Activated CD8-positive, alpha-beta T cell treated with anti-CD3 and anti-CD28 coated beads, Interleukin-2, amount 10 ng/mL, durations not matched to agents 7 days and 5 days (primary cell): ENCODE measurements around the gene SDC4. TPM values are rescaled to one million over a fixed set of nuclear protein-coding genes. Genes with fewer than 3 reads are reported as not detected.
A peak's percentile ranks its signal among the peaks of the same experiment; 100 is the strongest.

Source experiments
- ATAC-seq: fragments of 150-1000 bp; cut with Tn5 transposase; one replicate; pipeline ENCODE4 v1.10.0; 2021; ENCODE audit warnings: moderate library complexity
- CTCF ChIA-PET: fragments of 350-600 bp; sonication (Branson Sonifier 250); formaldehyde crosslinking; loops from one replicate; lab custom pipeline; 2021; ENCODE audit warnings: antibody characterized with exemption; lab: Charles Lee
- POLR2A ChIA-PET: fragments of 350-600 bp; sonication (Branson Sonifier 250); formaldehyde crosslinking; loops from one replicate; lab custom pipeline; 2021; ENCODE audit warnings: antibody characterized with exemption; lab: Charles Lee
- DNase-seq: peaks from one replicate; pipeline ENCODE4 v3.0.0-alpha.2; 2020
- H3K27ac Mint-ChIP-seq: one replicate; pipeline ENCODE4 v1.8.0; 2021; ENCODE audit warnings: mild to moderate bottlenecking, mixed read lengths
- H3K27me3 Mint-ChIP-seq: one replicate; pipeline ENCODE4 v1.8.0; 2021; ENCODE audit warnings: low read depth, mixed read lengths
- H3K36me3 Mint-ChIP-seq: one replicate; pipeline ENCODE4 v1.8.0; 2021; ENCODE audit warnings: low read depth, mixed read lengths
- H3K4me1 Mint-ChIP-seq: one replicate; pipeline ENCODE4 v1.8.0; 2021; ENCODE audit warnings: low read depth, mixed read lengths
- H3K4me3 Mint-ChIP-seq: one replicate; pipeline ENCODE4 v1.8.0; 2021; ENCODE audit warnings: mild to moderate bottlenecking, mixed read lengths
- H3K9me3 Mint-ChIP-seq: one replicate; pipeline ENCODE4 v1.8.0; 2022; ENCODE audit warnings: mixed read lengths; ENCODE audit not compliant: insufficient read depth
- total RNA-seq, 2 experiments: library from RNA; stranded (reverse); gene quantifications; one replicate each; pipeline ENCODE4 v1.2.3, GENCODE V29; 2021

SDC4 gene
- total RNA-seq, 2 experiments from 2014 or later = 6.6 to 6.7 TPM

DNA sequence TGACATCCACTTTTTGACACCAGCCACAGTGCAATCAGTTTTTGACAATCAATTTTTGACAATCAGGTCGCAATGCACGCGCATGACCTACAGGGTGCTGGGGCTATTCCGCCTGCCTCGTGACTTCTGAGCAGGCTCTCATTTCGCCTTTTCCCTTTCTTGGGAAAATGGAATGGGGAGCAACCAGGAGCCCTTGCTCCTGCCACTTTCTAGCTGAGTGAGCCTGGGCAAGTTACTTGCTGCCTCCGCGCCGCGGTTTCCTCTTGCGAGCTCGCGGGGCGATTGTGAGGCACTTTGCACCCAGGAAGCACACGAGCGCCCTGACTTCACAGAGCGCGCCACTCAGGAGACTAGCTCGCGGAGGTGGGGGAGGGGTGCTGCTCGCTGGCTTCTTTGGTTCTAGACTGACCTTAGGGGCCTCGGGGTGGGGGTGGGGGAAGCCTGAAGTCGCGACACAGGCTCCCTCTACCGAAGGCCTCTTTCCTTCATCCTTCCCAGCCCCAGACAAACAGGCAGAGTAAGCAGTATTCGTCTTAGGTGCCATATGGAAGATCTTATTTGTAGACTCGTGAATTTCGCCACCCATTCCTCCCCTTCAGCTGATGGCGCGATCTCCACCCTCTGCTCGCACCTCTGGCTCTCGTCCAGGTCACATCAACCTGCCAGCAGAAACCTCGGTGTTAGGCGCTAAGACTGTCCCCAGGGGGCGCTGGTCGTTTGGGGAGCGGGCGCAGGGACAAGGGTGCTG, 25.3 kb upstream of the SDC4 start:
- peak; percentile 91 for DNase-seq
- H3K27me3 Mint-ChIP-seq = no peaks in the 10 kb centered on the region
- no peaks in the 10 kb centered on the region for H3K9me3 Mint-ChIP-seq
- CTCF ChIA-PET = interaction anchor here (0.7 to 20.4 kb wide), 52 partner anchors 11 to 1248 kb away, joined by 3 to 606 read pairs (median 6); partner anchors contain the start of genes DBNDD2, PIGT, SDC4 and SYS1
- ATAC-seq = peak; percentile 90
- peak overlapping the region; percentile 73 for H3K4me3 Mint-ChIP-seq
- peak overlapping the region; percentile 87 for H3K27ac Mint-ChIP-seq
- H3K36me3 Mint-ChIP-seq = peaks cover 8% of the 10 kb centered on the region
- H3K4me1 Mint-ChIP-seq = peaks cover 38% of the 10 kb centered on the region
- POLR2A ChIA-PET = interaction anchor here (0.6 to 3.6 kb wide), 11 partner anchors 9 to 67 kb away, joined by 3 to 31 read pairs (median 4); partner anchors contain the start of genes DBNDD2, PIGT and SYS1

DNA sequence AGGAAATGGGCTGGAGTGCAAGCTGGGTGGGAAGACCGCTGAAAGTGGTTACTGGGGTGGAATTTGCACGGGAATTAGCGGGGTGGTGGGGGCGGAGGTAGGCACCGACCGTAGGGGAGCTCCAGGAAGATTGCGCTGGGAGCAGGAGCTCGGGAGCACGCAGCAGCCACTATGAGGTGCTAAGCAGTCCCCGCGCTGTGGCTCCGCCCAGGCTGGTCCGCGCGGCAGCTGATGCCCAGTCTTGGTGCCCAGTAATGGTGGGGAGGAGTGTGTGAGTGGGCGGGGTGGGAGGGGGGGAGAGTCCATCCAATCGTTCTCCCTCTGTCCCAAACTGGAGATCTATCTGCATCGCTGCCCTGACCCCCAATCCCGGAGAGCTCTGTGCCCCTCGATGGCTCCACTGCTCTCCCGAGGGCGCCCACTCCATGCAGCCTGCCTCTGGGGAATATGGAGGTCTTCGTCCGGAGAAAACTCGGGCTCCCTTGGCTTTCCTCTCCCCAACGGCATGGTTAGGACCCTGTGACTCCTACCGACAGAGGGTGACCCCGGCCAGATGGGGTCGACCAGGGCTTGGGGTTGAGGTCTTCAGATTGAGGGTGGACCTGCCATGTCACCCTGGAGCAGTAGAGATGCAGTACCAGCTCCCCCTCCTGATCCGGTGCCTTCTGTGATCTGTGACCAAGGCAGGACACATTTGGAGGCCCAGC, 24.6 kb upstream of the SDC4 start:
- H3K36me3 Mint-ChIP-seq = peaks cover 15% of the 10 kb centered on the region
- no peaks in the 10 kb centered on the region for H3K9me3 Mint-ChIP-seq
- CTCF ChIA-PET = interaction anchor here (0.7 to 20.4 kb wide), 32 partner anchors 11 to 416 kb away, joined by 3 to 606 read pairs (median 8); partner anchors contain the start of genes DBNDD2, PIGT, SDC4 and SYS1
- DNase-seq = no peak
- H3K27me3 Mint-ChIP-seq = no peaks in the 10 kb centered on the region
- peak overlapping the region; percentile 87 for H3K27ac Mint-ChIP-seq
- POLR2A ChIA-PET = interaction anchor here (0.6 to 3.6 kb wide), 8 partner anchors 8 to 68 kb away, joined by 3 to 31 read pairs (median 6); partner anchors contain the start of genes DBNDD2, PIGT and SYS1
- ATAC-seq = no peak
- peaks cover 45% of the 10 kb centered on the region for H3K4me1 Mint-ChIP-seq
- peak overlapping the region; percentile 73 for H3K4me3 Mint-ChIP-seq

DNA sequence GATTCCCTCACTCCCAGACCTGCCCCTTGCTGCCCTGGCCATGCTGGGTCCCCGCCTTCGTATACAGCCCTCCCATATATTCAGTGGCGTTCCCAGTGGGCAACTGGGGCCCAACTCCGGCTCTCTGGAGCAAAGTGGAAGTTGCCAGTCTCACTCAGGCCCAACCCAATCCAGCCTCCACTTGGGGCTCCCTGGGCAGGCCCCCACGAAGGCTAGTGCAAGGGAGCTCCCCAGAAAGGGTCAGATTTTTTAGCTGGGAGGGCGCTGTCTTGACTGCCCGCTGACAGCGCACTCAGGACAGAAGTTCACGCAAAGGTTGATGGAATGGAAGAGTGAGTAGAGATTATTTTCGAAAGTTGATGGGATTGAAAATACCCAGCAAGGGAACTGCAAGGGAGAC, 24.0 kb upstream of the SDC4 start:
- Mint-ChIP-seq H3K4me3 (no peak overlapping the region), H3K4me1 (peaks cover 50% of the 10 kb centered on the region), H3K36me3 (peaks cover 20% of the 10 kb centered on the region), H3K27ac (peak overlapping the region; percentile 58), H3K9me3 (no peaks in the 10 kb centered on the region), H3K27me3 (no peaks in the 10 kb centered on the region)
- ChIA-PET POLR2A (interaction anchor here (2.0 to 3.6 kb wide), 2 partner anchors 9 to 64 kb away, joined by 13 to 31 read pairs; partner anchors contain the start of gene SYS1), CTCF (interaction anchor here (0.8 to 20.4 kb wide), 10 partner anchors 10 to 398 kb away, joined by 3 to 606 read pairs (median 32); partner anchors contain the start of genes PIGT and SYS1)
- no peak for ATAC-seq
- DNase-seq = no peak

DNA sequence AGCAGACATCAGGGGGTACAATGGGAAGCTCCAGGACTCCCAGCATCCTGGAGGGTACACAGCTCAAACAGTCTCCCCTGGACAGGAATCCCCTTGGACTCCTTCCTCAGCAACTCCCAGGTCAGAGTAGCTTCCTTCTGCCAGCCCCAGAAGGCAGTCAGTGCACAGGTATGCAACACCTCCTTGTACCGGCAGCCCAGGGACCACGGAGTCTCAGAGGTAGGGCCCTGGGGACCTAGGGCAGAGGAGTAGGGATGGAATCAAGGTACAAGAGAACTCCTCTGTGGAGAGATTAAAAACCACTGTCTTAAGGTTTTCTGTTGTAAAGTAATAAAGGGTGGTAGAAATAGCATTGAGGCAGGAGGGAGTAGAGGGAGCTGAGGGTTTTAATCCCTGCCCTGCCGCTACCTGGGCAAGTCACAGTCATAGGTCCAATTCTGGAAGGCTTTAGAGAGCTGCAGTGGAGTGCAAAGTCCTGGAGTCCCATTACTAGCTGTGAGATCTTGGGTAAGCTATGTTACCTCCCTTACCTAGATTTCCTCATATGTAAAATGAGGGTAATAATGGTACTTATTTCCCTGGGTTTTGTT, 22.4 kb upstream of the SDC4 start:
- H3K36me3 Mint-ChIP-seq = peaks cover 32% of the 10 kb centered on the region
- DNase-seq (peak; percentile 17), ATAC-seq (no peak)
- no peaks in the 10 kb centered on the region for H3K9me3 Mint-ChIP-seq
- CTCF ChIA-PET = interaction anchor here (0.8 to 20.4 kb wide), 5 partner anchors 8 to 81 kb away, joined by 3 to 606 read pairs (median 92); partner anchors contain the start of gene SYS1
- no peak overlapping the region for H3K4me3 Mint-ChIP-seq
- POLR2A ChIA-PET = interaction anchor here (1.2 to 3.6 kb wide), 2 partner anchors 8 to 77 kb away, joined by 3 to 31 read pairs; partner anchors contain the start of gene SYS1
- peaks cover 60% of the 10 kb centered on the region for H3K4me1 Mint-ChIP-seq
- H3K27ac Mint-ChIP-seq = no peak overlapping the region
- no peaks in the 10 kb centered on the region for H3K27me3 Mint-ChIP-seq

DNA sequence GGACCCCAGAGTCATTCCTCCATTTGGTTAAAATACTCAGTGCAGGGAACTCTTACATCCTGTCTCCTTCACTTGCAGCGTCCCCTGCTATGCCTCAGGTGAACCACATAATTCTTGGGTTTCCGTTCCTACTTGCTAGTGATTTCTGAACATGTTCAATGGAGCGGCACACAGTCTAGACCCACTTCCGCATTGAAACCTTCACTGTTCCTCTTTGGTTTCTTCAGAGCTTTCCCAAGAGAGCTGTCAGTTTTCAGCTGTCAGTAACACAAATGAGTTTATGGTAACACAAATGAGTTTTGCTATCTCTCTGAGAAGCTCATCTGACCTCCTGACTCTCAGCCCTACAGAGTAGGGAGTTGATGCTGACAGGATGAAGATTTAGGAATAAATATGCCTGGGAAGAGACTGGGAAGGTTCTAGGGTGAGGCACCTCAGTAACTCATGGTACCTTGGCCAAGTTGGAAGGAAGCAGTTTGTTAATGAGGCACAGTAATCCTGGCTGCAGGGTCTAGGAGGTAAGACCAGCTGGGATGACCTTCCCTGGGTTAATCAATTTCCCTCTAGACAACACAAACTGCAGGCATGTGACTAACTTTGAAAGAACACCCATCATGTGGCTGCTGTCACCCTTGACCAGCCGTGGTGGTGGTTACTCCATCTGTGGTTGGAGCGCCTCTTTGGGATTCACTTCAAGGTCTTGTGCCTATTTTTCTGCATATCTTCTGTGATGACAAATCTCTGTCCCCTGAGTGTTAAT, 20.2 kb upstream of the SDC4 start:
- H3K36me3 Mint-ChIP-seq = peaks cover 41% of the 10 kb centered on the region
- ATAC-seq (peak; percentile 57), DNase-seq (peak; percentile 56)
- POLR2A ChIA-PET = interaction anchor here (1.4 to 1.5 kb wide), 2 partner anchors 10 to 47 kb away, joined by 3 to 10 read pairs; partner anchors contain the start of gene PIGT
- CTCF ChIA-PET = interaction anchor here (0.8 to 20.4 kb wide), 10 partner anchors 8 to 431 kb away, joined by 3 to 606 read pairs (median 4); no protein-coding TSS in a partner anchor
- H3K9me3 Mint-ChIP-seq = no peaks in the 10 kb centered on the region
- H3K4me3 Mint-ChIP-seq = peak overlapping the region; percentile 48
- H3K27ac Mint-ChIP-seq = peak overlapping the region; percentile 69
- peaks cover 65% of the 10 kb centered on the region for H3K4me1 Mint-ChIP-seq
- no peaks in the 10 kb centered on the region for H3K27me3 Mint-ChIP-seq

DNA sequence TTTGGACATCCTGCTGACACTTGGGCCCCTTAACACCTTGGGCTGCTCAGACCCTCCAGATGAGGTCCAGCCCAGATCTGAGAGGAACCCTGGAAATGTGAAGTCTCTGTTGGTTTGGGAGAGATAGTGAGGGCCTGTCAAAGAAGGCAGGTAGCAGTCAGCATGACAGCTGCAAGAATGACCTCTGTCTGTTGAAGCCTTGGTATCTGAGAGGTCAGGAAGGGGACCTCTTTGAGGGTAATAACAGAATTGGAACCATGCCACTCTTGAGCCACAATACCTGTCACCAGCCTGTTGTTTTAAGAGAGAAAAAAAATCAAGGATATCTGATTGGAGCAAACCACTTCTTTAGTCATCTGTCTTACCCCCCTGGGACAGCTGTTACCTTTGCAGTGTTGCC, 18.9 kb upstream of the SDC4 start:
- H3K27ac Mint-ChIP-seq = no peak overlapping the region
- CTCF ChIA-PET = interaction anchor here (1.0 to 20.4 kb wide), 6 partner anchors 19 to 404 kb away, joined by 3 to 606 read pairs (median 6); partner anchors contain the start of gene SDC4
- DNase-seq (no peak), ATAC-seq (no peak)
- H3K27me3 Mint-ChIP-seq = no peaks in the 10 kb centered on the region
- H3K4me3 Mint-ChIP-seq = no peak overlapping the region
- POLR2A ChIA-PET = interaction anchor here (0.6 kb wide), 1 partner anchor 87 kb away, joined by 3 read pairs; no protein-coding TSS in a partner anchor
- no peaks in the 10 kb centered on the region for H3K9me3 Mint-ChIP-seq
- H3K36me3 Mint-ChIP-seq = peaks cover 41% of the 10 kb centered on the region
- H3K4me1 Mint-ChIP-seq = peaks cover 61% of the 10 kb centered on the region

DNA sequence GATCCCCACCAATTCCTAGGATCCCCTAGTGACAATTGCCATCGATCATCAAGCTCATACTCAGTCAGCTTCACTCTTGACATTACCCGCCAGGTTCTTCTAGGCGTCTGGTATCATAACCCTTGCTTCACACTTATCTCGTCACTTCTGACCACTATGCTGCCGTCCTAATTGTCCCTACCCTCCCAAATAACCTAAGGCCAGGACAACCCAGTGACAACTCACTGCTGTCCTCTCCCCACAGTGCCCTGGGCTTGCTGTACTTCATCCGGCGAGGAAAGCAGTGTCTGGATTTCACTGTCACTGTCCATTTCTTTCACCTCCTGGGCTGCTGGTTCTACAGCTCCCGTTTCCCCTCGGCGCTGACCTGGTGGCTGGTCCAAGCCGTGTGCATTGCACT, 18.4 kb upstream of the SDC4 start:
- Mint-ChIP-seq H3K27me3 (no peaks in the 10 kb centered on the region), H3K36me3 (peaks cover 41% of the 10 kb centered on the region), H3K27ac (no peak overlapping the region), H3K9me3 (no peaks in the 10 kb centered on the region), H3K4me1 (peaks cover 64% of the 10 kb centered on the region), H3K4me3 (no peak overlapping the region)
- POLR2A ChIA-PET = no interaction called here
- ATAC-seq (no peak), DNase-seq (no peak)
- CTCF ChIA-PET = interaction anchor here (1.0 to 20.4 kb wide), 7 partner anchors 7 to 405 kb away, joined by 3 to 606 read pairs (median 7); partner anchors contain the start of gene SDC4

DNA sequence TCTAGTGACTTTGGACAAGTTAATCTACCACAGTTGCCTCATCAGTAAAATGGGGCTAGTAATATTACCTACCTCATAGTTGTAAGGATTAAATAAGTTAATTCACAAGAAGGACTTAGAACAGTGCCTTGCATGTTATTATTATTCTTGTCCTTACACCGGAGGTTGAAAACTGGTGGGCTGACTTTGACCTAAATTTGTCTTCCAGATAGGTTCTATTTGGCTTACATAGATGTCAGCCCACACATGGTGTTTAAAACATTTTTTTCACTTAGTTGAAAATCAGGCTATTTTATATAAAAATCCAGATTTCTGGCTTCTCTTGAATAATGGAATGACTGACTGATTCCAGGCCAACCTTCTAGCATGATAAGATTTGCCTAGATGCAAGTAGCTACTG, 18.0 kb upstream of the SDC4 start:
- no peak for DNase-seq
- H3K9me3 Mint-ChIP-seq = no peaks in the 10 kb centered on the region
- CTCF ChIA-PET = interaction anchor here (1.0 to 20.4 kb wide), 6 partner anchors 7 to 405 kb away, joined by 4 to 606 read pairs (median 58); partner anchors contain the start of gene SDC4
- H3K27ac Mint-ChIP-seq = no peak overlapping the region
- no peaks in the 10 kb centered on the region for H3K27me3 Mint-ChIP-seq
- POLR2A ChIA-PET = no interaction called here
- peaks cover 62% of the 10 kb centered on the region for H3K4me1 Mint-ChIP-seq
- H3K4me3 Mint-ChIP-seq = no peak overlapping the region
- no peak for ATAC-seq
- peaks cover 41% of the 10 kb centered on the region for H3K36me3 Mint-ChIP-seq

DNA sequence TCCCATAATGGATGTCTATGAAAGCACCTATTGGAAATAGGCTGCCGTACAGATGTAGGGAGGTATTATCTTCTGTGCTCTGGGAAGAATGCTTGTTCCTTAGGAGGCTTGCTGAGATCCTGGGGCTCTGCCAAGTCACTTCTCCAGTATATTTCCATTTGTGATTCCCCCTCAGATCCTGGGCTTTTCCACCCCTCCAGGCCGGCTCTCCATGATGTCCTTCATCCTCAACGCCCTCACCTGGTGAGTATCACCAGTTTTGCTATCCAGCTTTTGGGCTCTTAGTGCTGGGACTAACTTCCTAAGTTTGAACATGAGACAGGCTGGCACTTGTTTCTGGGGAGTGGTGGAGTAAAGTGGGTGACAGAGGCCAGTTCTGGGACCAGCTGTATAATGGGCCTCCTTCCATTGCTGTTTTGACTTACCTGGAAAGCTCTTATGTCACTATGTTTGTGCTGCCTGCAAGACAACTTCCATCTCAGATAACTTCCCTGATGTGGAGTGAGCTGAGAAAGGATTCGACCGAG, 17.3 kb upstream of the SDC4 start:
- Mint-ChIP-seq H3K9me3 (no peaks in the 10 kb centered on the region), H3K27me3 (no peaks in the 10 kb centered on the region), H3K27ac (no peak overlapping the region), H3K36me3 (peaks cover 41% of the 10 kb centered on the region), H3K4me1 (peaks cover 62% of the 10 kb centered on the region), H3K4me3 (peak overlapping the region; percentile 34)
- CTCF ChIA-PET = interaction anchor here (1.2 to 20.4 kb wide), 5 partner anchors 8 to 87 kb away, joined by 4 to 606 read pairs (median 109); partner anchors contain the start of gene SDC4
- POLR2A ChIA-PET = interaction anchor here (1.0 kb wide), 1 partner anchor 8 kb away, joined by 3 read pairs; no protein-coding TSS in a partner anchor
- DNase-seq (peak; percentile 17), ATAC-seq (no peak)
